ENCODE results near the gene TUBB4A.

DNA sequence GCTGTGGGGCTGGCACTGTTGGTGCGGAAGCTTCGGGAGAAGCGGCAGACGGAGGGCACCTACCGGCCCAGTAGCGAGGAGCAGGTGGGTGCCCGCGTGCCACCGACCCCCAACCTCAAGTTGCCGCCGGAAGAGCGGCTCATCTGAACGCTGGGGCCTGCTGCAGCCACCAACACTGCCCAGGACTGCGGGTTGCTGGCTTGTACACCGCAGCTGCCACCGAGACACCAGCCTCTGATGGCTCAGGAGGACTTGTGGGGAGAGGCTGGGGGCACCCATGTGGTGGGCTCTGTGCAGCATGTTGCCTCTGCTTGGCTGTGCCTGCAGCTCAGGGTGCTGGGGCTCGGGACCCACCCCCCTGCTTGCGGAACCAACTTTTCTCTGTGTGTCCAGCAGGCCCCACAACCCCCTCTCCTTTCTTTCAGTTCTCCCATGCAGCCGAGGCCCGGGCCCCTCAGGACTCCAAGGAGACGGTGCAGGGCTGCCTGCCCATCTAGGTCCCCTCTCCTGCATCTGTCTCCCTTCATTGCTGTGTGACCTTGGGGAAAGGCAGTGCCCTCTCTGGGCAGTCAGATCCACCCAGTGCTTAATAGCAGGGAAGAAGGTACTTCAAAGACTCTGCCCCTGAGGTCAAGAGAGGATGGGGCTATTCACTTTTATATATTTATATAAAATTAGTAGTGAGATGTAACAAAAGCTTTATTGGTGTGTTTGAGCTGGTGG, 35.4 kb downstream of the TUBB4A start:
- TF ChIP-seq, protein P1, sequence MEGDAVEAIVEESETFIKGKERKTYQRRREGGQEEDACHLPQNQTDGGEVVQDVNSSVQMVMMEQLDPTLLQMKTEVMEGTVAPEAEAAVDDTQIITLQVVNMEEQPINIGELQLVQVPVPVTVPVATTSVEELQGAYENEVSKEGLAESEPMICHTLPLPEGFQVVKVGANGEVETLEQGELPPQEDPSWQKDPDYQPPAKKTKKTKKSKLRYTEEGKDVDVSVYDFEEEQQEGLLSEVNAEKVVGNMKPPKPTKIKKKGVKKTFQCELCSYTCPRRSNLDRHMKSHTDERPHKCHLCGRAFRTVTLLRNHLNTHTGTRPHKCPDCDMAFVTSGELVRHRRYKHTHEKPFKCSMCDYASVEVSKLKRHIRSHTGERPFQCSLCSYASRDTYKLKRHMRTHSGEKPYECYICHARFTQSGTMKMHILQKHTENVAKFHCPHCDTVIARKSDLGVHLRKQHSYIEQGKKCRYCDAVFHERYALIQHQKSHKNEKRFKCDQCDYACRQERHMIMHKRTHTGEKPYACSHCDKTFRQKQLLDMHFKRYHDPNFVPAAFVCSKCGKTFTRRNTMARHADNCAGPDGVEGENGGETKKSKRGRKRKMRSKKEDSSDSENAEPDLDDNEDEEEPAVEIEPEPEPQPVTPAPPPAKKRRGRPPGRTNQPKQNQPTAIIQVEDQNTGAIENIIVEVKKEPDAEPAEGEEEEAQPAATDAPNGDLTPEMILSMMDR (IDR thresholded peaks at IDR 0.05 in 2 of 3, conservative IDR thresholded peaks at IDR 0.05 in 1 of 3; ENCODE audit: control insufficient read depth in 2 of 3, extremely low read depth in 1 of 3, insufficient read depth in 1 of 3, low read depth in 3 of 3, low read length in 3 of 3): no peak
- TF ChIP-seq, protein P2, sequence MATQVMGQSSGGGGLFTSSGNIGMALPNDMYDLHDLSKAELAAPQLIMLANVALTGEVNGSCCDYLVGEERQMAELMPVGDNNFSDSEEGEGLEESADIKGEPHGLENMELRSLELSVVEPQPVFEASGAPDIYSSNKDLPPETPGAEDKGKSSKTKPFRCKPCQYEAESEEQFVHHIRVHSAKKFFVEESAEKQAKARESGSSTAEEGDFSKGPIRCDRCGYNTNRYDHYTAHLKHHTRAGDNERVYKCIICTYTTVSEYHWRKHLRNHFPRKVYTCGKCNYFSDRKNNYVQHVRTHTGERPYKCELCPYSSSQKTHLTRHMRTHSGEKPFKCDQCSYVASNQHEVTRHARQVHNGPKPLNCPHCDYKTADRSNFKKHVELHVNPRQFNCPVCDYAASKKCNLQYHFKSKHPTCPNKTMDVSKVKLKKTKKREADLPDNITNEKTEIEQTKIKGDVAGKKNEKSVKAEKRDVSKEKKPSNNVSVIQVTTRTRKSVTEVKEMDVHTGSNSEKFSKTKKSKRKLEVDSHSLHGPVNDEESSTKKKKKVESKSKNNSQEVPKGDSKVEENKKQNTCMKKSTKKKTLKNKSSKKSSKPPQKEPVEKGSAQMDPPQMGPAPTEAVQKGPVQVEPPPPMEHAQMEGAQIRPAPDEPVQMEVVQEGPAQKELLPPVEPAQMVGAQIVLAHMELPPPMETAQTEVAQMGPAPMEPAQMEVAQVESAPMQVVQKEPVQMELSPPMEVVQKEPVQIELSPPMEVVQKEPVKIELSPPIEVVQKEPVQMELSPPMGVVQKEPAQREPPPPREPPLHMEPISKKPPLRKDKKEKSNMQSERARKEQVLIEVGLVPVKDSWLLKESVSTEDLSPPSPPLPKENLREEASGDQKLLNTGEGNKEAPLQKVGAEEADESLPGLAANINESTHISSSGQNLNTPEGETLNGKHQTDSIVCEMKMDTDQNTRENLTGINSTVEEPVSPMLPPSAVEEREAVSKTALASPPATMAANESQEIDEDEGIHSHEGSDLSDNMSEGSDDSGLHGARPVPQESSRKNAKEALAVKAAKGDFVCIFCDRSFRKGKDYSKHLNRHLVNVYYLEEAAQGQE (IDR thresholded peaks at IDR 0.05; ENCODE audit: low read depth, low read length): no peak
- TF ChIP-seq EZH2 (IDR thresholded peaks at IDR 0.05; ENCODE audit: borderline replicate concordance, control insufficient read depth, low read depth, low read length): no peak

All from GM12878 (cell line).